HPDE6-E6E7 (cell line): ENCODE results near the gene CAMK1D.
"Not testable (repeated sequence)": the region's sequence is repeated elsewhere in the genome, so short reads cannot be mapped to it uniquely, and the experiment has no call there.

Experiments used
- DNase-seq: peaks from one replicate; pipeline ENCODE4 v3.0.0; 2011; ENCODE audit warnings: missing footprints; ENCODE audit errors: extremely low spot score

Gene CAMK1D

DNA sequence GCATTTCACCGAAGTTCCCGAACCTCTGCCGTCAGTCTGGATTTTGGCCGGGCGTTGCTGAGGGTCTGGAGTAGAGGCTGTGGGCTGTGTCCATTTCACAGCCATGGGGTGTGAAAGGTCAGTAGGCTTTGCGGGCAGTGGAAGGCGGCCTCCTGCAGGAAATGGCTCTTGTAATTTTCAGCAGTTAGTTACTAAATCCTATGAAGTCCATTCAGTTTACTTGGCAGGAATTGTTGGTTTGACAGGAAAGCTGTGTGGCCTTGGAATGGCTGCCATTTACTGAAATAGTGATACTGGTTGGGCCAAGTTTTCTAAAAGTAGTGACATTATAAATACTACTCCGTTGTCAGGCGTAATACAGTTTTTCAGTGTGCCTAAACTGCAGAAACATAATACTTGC, 348.4 kb downstream of the CAMK1D start:
- no peak for DNase-seq

GRCh38 chr10:12699258-12699700, 349.9 kb downstream of the CAMK1D start:
- no peak for DNase-seq

DNA sequence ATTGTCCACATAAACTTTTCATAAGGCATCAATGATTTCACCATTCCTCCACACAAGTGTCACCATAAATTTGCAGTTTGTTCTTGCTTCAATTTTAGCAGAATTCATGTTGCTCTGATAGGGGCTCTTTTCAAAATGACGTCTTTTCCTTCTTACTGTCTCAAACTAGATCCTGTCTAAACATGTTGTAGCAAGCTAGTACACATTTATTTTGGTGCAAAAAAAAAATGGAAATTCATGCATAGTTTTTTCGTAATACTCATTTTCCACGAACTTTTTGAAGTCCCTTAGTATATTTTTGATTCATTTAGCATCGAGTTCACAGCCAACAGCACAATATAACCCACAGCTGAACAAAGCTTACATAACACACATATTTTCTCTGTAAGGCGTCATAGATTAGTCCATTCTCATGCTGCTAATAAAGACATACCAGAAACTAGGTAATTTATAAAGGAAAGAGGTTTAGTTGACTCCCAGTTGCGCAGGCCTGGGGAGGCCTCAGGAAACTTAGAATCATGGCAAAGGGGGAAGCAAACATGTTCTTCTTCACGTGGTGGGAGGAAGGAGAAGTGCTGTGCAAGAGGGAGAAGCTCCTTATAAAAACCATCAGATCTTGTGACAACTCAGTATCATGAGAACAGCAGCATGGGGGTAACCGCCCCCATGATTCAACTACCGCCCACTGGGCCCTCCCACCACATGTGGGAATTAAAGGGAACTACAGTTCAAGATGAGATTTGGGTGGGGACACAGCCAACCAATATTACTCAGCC, 350.6 kb downstream of the CAMK1D start:
- DNase-seq: no peak

DNA sequence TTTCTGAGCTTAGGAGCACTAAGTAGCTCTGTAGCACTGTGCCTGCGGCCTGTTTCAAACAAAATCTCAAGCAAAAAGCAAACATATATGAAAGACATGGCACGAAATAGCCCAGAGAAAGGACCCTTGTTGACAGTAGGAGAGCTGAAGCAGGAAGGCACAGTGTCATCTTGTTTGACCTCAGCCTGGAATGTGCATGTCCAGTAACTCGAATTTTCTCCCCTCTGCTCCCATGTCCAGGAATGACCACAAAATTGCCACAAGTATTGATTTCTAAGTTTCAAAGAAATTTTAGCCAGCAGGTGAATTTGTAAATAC, 351.2 kb downstream of the CAMK1D start:
- no peak for DNase-seq

GRCh38 chr10:12701696-12702095, 352.3 kb downstream of the CAMK1D start:
- no peak for DNase-seq

GRCh38 chr10:12702215-12702770, 352.9 kb downstream of the CAMK1D start:
- no peak for DNase-seq

GRCh38 chr10:12703126-12703525, 353.8 kb downstream of the CAMK1D start:
- DNase-seq: no peak

DNA sequence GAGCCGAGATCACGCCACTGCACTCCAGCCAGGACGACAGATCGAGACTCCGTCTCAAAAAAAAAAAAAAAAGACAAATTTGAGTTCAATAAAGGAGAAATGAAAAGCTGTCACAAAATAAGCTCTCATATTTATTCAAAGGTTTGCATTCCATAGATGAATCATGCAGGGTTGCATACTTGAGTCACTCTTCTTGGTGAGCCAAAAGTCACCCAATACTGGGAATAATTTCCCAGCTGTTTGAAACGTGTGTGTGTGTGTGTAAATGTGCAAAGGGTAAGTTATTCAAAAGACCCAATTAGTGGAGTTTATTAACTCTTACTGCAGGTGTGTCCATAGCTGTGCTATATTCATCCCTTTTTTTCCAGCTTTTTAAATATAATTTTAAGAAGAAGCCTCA, 354.5 kb downstream of the CAMK1D start:
- DNase-seq: no peak

DNA sequence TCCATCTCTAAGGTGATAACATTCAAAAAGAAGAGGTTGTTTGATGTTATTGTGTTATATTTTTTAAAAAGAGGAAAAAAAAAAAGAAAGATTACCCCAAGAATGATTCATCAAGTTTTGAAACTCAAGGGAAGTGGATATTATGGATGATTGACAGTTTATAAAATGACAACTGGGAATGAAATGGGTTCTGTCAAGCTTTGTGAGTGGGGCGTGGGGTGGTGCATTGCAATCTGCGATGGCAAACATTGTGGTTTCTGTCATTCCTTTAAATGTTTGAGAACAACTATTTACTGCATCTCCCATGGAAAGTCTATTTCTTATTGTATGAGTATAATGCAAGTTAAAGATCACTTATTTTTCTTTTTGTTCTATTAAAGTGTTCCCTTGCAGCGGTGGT, 355.1 kb downstream of the CAMK1D start:
- no peak for DNase-seq

DNA sequence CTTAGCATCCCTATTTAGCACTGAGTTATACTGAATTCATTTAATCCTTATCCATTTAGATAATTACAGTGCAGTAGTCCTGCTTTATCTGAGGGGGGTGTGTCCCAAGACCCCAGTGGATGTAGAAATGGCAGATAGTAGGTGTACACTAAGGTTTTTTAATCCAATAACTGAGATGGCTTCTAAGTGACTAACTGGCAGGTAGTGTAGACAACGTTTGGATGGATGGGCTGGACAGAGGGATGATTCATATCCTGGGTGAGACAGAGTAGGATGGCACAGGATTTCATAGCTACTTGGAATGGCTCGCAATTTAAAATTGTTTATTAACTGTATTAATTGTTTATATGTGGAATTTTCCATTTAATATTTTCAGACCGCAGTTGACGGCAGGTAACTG, 356.6 kb downstream of the CAMK1D start:
- DNase-seq: no peak

- DNase-seq: no peak
Measured at GRCh38 chr10:12707461-12708185, 358.3 kb downstream of the CAMK1D start.

- DNase-seq: no peak
Measured at GRCh38 chr10:12709000-12709401, 359.7 kb downstream of the CAMK1D start.

GRCh38 chr10:12709521-12709963, 360.2 kb downstream of the CAMK1D start:
- DNase-seq: no peak

DNA sequence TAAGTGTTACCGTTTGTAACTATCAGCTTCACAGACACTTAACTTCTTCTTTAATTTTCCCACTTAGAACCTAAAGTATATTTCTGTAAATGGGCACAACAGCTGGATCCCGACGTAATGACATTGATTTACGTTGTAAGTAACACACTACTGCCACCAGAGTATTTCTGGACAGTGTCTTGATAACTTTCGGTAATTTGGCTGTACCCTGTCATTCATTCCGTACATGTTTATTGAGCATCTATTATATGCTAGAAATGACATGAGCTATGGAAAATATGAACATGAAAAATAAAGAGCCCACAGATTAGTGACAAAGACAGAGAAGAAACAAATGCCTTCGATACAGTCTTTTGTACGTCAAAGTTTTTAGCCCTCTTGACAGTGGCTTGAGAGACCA, 360.8 kb downstream of the CAMK1D start:
- DNase-seq: no peak

DNA sequence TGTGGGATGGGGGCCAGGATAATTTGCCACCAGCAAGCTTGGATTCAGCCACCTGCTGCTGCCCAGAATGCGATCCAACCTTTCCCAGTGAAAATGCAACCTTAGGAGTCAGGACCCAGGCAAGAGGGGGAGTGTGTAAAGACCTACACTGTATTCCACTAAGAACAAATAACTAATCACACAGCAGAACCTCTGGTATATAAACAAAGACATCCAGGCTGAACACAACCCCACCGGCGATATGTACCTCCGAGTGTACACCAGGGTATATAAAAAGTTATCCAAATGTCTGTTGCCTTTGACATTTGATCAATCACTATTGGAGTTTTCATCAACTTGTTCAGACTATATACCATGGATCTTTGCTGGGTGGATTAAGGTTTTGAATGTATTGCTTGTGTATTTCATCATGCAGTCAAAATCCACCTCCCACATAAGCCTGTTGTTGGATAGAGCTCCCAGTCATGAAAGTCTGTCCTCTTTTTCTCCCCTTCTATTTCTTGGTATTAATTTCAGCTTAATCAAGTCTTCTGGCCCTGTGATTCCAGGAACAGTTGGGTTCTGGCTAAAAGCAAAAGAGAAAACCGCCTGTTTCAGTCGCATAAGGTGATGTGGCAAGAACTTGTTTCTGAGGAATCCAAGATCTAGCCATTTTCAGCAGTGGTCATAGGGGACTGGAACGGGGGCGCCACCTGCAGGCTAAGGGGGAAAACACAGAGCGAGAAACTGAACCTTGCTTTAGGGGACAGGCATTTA, 361.4 kb downstream of the CAMK1D start:
- DNase-seq: no peak

DNA sequence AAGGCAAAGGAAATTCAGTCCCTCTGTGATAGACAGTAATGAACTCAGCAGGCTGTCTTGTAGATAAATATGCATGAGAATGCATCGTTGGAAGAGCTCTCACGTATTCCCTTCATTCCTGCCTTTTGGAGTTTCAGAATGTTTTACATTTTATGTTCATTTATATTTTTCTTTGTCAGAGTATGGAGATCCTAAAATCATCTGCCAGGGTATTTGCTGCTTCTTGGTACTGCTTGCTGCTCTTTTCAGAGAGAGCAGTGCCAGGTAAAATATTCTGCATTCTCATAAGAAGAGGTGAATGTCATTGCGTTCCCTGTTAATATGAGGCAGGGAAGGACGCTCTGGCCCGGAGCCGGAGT, 362.0 kb downstream of the CAMK1D start:
- DNase-seq: no peak

DNA sequence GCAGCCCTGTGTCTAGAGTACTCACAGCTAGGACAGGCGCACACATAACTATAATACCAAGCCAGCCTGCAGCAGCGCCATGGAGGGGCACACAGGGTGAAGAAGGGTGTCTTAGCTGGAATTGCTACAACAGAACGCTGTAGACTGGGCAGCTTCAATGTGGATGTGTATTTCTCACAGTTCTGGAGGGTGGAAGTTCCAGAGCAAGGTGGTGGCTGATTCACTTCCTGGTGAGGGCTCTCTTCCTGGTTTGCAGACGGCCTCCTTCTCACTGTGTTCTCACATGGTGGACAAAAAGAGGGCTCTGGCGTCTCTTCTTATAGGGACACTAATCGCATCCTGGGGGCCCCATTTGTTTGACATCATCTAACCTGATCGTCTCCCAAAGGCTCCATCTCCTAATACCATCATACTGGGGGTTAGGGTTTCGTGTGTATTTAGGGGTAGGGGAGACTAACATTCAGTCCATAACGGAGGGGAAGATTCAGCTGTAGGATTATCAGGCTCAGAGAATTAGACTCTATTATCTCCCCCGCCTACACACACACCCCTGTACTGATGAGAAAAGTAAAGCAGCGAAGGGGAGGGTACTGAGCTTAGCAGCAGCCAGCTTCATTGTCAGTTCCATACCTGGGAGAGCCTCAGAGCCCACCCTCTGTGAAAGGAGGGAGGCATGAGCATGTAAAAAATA, 363.1 kb downstream of the CAMK1D start:
- DNase-seq: no peak

- not testable (repeated sequence) for DNase-seq
Measured at GRCh38 chr10:12712984-12713316, 363.6 kb downstream of the CAMK1D start.

- DNase-seq: no peak
Measured at GRCh38 chr10:12716042-12716441, 366.7 kb downstream of the CAMK1D start.

DNA sequence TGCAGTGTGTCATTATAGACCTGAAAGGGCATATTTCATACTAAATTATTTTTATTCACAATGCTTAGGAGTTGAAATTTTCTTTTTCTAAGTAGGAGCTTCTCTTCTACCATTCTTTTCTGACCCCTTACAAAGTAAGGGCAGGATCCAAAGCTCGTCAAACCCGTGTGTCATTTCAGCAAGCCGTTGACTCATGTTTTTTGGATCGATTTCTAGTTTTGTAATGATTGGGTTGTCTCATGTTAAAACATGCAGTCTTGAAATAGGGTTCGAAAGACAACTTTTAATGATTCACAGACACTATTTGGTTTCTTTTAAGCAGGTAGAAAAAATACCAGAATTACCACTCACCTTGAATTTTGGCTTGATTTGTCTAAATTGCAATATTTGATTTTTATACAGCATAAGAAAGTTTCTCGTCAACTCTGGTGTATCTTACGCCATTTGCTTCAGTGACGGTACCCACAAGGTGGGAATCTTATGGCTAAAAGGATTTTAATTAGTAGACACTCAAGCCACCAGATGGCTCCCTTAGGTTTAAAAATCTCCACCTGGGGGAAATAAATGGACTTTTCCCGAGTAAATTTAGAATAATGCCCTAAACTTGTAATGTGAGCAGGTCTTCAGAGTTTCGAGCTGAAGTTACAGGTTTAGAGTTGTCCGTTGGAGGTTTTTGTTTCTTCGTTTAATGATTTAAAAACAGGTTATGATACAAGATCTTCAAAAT, 368.8 kb downstream of the CAMK1D start:
- DNase-seq: no peak

- no peak for DNase-seq
Measured at GRCh38 chr10:12719365-12719764, 370.0 kb downstream of the CAMK1D start.
